ENCODE data around the gene CHRM1.

DNA sequence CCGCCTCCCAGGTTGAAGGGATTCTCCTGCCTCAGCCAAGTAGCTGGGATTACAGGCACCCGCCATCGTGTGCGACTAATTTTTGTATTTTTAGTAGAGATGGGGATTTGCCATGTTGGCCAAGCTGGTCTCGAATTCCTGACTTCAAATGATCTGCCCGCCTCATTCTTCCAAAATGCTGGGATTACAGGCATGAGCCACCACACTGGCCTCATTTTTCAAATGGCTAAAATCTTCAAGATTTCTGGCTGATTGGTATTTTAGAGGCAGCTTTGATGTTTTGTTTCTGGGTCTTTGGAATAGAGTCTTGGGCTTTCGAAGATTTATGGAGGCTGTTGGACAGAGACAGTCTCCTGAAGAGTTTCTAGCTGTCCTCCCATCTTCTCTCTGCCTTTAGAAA is 46.3 kb downstream of the CHRM1 start:
- TF ChIP-seq, protein P1, sequence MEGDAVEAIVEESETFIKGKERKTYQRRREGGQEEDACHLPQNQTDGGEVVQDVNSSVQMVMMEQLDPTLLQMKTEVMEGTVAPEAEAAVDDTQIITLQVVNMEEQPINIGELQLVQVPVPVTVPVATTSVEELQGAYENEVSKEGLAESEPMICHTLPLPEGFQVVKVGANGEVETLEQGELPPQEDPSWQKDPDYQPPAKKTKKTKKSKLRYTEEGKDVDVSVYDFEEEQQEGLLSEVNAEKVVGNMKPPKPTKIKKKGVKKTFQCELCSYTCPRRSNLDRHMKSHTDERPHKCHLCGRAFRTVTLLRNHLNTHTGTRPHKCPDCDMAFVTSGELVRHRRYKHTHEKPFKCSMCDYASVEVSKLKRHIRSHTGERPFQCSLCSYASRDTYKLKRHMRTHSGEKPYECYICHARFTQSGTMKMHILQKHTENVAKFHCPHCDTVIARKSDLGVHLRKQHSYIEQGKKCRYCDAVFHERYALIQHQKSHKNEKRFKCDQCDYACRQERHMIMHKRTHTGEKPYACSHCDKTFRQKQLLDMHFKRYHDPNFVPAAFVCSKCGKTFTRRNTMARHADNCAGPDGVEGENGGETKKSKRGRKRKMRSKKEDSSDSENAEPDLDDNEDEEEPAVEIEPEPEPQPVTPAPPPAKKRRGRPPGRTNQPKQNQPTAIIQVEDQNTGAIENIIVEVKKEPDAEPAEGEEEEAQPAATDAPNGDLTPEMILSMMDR (IDR thresholded peaks at IDR 0.05; ENCODE audit: low read length), result no peak
- TF ChIP-seq EZH2 (optimal IDR thresholded peaks at IDR 0.05; ENCODE audit: low read depth, low read length), result no peak
